ENCODE results near the gene TMEM245.

DNA sequence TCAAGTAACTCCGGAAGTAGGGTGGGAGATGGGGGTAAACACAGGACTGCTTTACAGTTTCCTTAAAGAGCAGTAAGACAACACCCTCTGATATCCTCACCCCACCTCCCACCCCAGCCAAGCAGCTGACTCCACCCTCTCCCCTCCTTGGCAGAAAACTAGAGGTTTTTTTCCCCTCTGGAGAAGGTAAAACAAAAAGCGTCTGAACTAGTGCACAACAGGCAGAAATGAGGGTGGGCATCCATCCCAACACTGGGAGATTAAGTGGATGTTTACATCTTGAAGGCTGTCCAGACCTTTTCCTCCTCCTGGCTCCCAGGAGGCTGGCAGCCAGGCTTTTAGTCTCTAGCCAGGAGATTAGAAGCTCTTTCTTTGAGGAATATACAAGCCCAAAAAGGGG is 92.6 kb downstream of the TMEM245 start:
- TF ChIP-seq EZH2 (IDR thresholded peaks at IDR 0.05; ENCODE audit: borderline replicate concordance, low read depth, low read length, poor library complexity, severe bottlenecking) = no peak
- TF ChIP-seq, protein P1, sequence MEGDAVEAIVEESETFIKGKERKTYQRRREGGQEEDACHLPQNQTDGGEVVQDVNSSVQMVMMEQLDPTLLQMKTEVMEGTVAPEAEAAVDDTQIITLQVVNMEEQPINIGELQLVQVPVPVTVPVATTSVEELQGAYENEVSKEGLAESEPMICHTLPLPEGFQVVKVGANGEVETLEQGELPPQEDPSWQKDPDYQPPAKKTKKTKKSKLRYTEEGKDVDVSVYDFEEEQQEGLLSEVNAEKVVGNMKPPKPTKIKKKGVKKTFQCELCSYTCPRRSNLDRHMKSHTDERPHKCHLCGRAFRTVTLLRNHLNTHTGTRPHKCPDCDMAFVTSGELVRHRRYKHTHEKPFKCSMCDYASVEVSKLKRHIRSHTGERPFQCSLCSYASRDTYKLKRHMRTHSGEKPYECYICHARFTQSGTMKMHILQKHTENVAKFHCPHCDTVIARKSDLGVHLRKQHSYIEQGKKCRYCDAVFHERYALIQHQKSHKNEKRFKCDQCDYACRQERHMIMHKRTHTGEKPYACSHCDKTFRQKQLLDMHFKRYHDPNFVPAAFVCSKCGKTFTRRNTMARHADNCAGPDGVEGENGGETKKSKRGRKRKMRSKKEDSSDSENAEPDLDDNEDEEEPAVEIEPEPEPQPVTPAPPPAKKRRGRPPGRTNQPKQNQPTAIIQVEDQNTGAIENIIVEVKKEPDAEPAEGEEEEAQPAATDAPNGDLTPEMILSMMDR (conservative IDR thresholded peaks at IDR 0.05; ENCODE audit: low read depth, low read length) = no peak
